OCI-LY7 (cell line): ENCODE data around the gene FOXN1.

Experiments used
- CTCF ChIP-seq: fragments of 200-600 bp; sonication (generic); conservative IDR thresholded peaks from 2 replicates; pipeline ENCODE4 v1.5.1; 2014; ENCODE audit warnings: mild to moderate bottlenecking, antibody characterized with exemption, low read length, moderate library complexity, mixed read lengths
- EZH2phosphoT487 ChIP-seq: fragments of 200-600 bp; sonication (generic); IDR thresholded peaks from 2 replicates; pipeline ENCODE4 v1.6.1; 2018; ENCODE audit warnings: low read depth, borderline replicate concordance, mild to moderate bottlenecking, mixed run types, antibody characterized with exemption, low read length, moderate library complexity, mixed read lengths

DNA sequence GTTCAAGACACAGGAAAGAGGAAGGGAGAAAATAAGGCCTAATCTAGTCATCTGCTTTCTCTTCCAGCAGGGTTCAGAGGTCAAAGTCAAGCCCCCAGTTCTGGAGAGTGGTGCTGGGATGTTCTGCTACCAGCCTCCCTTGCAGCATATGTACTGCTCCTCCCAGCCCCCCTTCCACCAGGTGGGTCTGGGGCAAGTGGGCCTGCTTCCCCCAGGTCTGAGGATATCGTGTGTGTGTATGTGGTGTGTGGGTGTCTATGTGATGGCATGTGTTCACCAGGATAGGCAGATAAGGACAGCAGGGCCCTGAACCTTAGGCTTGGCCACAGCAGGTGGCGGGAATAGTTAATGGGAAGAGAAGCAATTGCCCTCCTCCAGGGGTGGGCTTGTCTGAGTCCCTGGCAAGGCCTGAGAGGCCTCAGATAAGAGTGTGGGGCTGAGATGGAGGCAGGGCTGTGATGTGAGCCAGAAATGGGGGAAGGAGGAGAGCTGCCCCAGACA, 21.1 kb downstream of the FOXN1 start:
- no peak for TF ChIP-seq CTCF
- no peak for TF ChIP-seq EZH2phosphoT487
